ENCODE data around the gene SLC35F3.
"Not testable (repeated sequence)": the region's sequence is repeated elsewhere in the genome, so short reads cannot be mapped to it uniquely, and the experiment has no call there.

Gene SLC35F3

GRCh38 chr1:234222561-234223280 lies 318.2 kb downstream of the SLC35F3 start:
- no peak for DNase-seq (ENCODE audit: low read depth, low spot score)

GRCh38 chr1:234226113-234226818 lies 321.8 kb downstream of the SLC35F3 start:
- DNase-seq (ENCODE audit: low read depth, low spot score): no peak

DNA sequence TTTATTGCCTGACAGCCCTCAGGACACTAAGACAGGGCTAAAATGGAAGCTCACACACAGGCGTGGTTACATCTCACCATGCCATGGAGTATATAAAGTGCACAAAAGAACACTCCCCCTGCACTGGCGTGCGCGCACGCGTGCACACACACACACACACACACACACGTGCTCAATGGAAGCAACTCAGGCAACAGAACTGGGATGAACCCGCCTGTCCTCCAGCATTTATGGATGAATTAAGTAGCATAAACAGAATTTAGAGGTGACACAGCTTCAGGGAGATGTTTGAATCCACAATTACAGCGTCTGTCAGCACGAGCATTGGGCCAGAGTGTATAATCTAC lies 322.3 kb downstream of the SLC35F3 start:
- no peak for DNase-seq (ENCODE audit: low read depth, low spot score)

DNA sequence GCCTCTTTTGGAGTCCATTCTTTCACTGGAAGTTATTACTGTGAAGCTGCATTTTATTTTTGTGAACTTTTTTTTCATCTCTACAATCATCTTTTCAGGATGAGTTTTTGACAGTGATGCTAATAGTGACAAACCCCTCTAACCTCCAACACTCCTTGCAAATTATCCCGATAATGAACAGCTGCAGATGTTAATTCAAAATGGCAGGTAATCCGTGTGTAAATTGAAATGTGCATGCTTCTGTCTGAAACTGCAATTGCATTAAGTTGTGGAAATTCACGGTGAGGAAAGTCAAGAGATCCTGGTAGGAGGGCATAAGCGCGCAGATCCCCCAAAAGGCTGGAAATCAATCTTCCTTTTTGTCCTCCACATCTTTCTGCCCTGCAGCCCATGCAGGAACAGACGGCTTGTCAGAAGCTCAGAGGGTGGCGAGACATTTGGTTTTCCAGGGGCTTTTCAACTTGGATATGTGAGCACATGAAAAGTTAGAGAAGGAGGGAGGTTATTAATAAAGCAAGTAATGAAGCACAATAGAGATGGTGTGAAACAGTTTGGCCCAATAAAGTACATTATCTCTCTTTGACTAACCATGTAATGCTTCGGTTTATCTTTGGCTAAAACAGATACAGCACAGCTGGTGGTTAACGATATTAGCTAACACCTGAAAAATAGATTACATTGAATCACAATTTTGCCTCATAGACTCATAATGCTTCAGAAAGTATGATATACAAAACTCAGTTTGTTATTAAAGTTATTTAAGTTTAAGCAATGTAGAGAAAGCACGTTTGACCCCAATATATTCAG lies 325.3 kb downstream of the SLC35F3 start:
- DNase-seq (ENCODE audit: low read depth, low spot score): no peak

- DNase-seq (ENCODE audit: low read depth, low spot score): no peak
These were observed 326.0 kb downstream of the SLC35F3 start for GRCh38 chr1:234230414-234230862.

GRCh38 chr1:234231061-234231892 lies 326.8 kb downstream of the SLC35F3 start:
- DNase-seq (ENCODE audit: low read depth, low spot score): no peak

- DNase-seq (ENCODE audit: low read depth, low spot score): no peak
These were observed 327.4 kb downstream of the SLC35F3 start for GRCh38 chr1:234231893-234232276.

GRCh38 chr1:234234199-234234598 lies 329.7 kb downstream of the SLC35F3 start:
- DNase-seq (ENCODE audit: low read depth, low spot score): no peak

- DNase-seq (ENCODE audit: low read depth, low spot score): no peak
These were observed 331.0 kb downstream of the SLC35F3 start for GRCh38 chr1:234235434-234235881.

GRCh38 chr1:234237393-234237792 lies 332.9 kb downstream of the SLC35F3 start:
- no peak for DNase-seq (ENCODE audit: low read depth, low spot score)

GRCh38 chr1:234238060-234238459 lies 333.6 kb downstream of the SLC35F3 start:
- DNase-seq (ENCODE audit: low read depth, low spot score): no peak

GRCh38 chr1:234239515-234239914 lies 335.0 kb downstream of the SLC35F3 start:
- no peak for DNase-seq (ENCODE audit: low read depth, low spot score)

DNA sequence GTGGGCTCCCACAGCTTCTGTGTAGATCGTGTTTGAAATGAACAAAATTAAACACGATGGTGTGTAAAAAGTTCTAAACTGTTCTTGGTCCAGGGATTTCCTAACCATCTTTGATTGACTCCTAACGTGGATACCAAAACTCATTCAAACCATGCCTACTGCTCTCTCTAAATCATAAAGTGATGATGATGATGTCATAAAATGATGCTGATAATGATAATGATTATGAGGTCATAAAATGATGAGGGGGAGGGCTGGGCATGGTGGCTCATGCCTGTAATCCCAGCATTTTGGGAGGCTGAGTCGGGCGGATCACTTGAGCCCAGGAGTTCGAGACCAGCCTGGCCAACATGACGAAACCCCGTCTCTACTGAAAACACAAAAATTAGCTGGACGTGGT lies 335.5 kb downstream of the SLC35F3 start:
- no peak for DNase-seq (ENCODE audit: low read depth, low spot score)

GRCh38 chr1:234240680-234241079 lies 336.2 kb downstream of the SLC35F3 start:
- no peak for DNase-seq (ENCODE audit: low read depth, low spot score)

GRCh38 chr1:234241941-234242490 lies 337.5 kb downstream of the SLC35F3 start:
- DNase-seq (ENCODE audit: low read depth, low spot score): no peak

DNA sequence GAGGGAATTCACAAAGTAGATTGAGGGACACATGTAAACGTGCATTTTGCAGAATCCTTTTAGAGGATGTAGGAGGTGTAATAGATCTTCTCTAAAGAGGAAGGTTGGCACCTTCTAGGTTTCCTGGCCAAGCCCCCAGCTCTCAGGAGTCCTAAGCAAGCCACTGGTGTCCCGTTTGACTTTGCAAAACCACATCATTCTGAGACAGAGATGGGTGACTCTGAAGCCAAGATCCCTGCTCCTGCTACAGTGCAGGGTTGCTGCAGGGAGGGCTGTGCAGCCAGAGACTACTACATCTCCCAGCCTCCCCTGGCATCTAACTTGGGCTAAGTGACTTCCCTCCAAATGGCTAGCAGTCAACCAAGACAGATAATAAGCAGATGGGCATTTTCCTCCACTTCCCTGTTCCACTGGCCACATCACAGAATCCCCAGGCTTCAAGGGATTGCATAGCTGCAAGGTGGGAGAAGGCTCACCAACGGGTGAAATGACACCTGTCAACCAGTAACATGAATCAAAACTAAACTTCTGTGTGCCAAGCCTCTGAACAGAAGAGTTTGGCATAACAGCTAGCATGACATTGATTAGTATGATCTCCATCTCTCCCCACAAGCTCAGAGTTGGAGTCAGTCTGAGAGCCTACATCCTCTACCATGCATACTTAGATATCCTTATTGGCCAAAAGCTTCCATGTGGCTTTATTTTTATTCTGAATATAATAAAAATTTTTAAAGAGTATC lies 339.2 kb downstream of the SLC35F3 start:
- DNase-seq (ENCODE audit: low read depth, low spot score): no peak

GRCh38 chr1:234244482-234244881 lies 340.0 kb downstream of the SLC35F3 start:
- DNase-seq (ENCODE audit: low read depth, low spot score): no peak

DNA sequence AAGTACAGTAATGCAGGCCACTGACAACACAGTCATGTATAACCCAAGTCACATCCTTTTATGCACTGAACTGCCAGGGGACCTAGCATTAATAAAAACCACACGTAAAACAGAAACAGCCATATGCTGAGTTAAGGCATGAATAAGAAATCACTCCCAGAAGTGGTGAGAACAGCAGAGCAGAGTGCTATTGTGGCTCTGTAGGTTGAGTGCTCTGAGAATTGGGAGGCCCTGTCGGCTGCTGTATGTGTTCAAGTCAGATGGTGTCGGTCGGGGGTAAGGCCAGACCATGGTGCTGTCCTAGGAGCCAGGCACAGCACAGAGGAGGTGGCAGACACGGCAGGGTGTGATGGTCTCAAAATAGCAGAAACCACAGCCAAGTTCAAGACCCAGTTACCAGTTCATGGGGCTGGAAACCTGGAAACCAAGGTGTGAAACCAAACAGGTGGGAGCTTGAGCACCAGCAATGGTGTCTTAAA lies 342.2 kb downstream of the SLC35F3 start:
- no peak for DNase-seq (ENCODE audit: low read depth, low spot score)

- not testable (repeated sequence) for DNase-seq (ENCODE audit: low read depth, low spot score)
These were observed 343.3 kb downstream of the SLC35F3 start for GRCh38 chr1:234247746-234248145.

- DNase-seq (ENCODE audit: low read depth, low spot score): no peak
These were observed 346.3 kb downstream of the SLC35F3 start for GRCh38 chr1:234250747-234251146.

All from brain pericyte (primary cell).